HG03520 (cell line): Measurements from ENCODE around the gene NFX1.

ENCODE experiments used
- ATAC-seq: cut with Tn5 transposase; IDR thresholded peaks from one replicate; pipeline ENCODE4 v1.9.1; 2021; ENCODE audit warnings: mild to moderate bottlenecking, moderate library complexity; ENCODE audit not compliant: unreplicated experiment

Gene NFX1

GRCh38 chr9:33290247-33291030, at the start of gene NFX1:
Gene NFX1, plus strand, starts transcription at chr9:33290516. Its CDS starts 57 bp downstream, at chr9:33290573.
- ATAC-seq: peak; percentile 82

GRCh38 chr9:33241298-33241697, 49.0 kb upstream of the NFX1 start:
- no peak for ATAC-seq

- no peak for ATAC-seq
Measured at GRCh38 chr9:33242609-33243134, 47.6 kb upstream of the NFX1 start.

- no peak for ATAC-seq
Measured at GRCh38 chr9:33244137-33244784, 46.1 kb upstream of the NFX1 start.

GRCh38 chr9:33245341-33245740, 45.0 kb upstream of the NFX1 start:
- no peak for ATAC-seq

- no peak for ATAC-seq
Measured at GRCh38 chr9:33246269-33246860, 44.0 kb upstream of the NFX1 start.

- ATAC-seq: no peak
Measured at GRCh38 chr9:33248606-33249005, 41.7 kb upstream of the NFX1 start.

GRCh38 chr9:33249087-33249658, 41.1 kb upstream of the NFX1 start:
- peak; percentile 53 for ATAC-seq

- no peak for ATAC-seq
Measured at GRCh38 chr9:33249983-33250382, 40.3 kb upstream of the NFX1 start.

- no peak for ATAC-seq
Measured at GRCh38 chr9:33250458-33250995, 39.8 kb upstream of the NFX1 start.

GRCh38 chr9:33254211-33254610, 36.1 kb upstream of the NFX1 start:
- ATAC-seq: no peak

- ATAC-seq: no peak
Measured at GRCh38 chr9:33255014-33255413, 35.3 kb upstream of the NFX1 start.

- ATAC-seq: no peak
Measured at GRCh38 chr9:33255471-33255870, 34.8 kb upstream of the NFX1 start.

GRCh38 chr9:33256236-33256635, 34.1 kb upstream of the NFX1 start:
- ATAC-seq: no peak

- no peak for ATAC-seq
Measured at GRCh38 chr9:33257276-33257675, 33.0 kb upstream of the NFX1 start.

GRCh38 chr9:33260372-33260771, 29.9 kb upstream of the NFX1 start:
- no peak for ATAC-seq

GRCh38 chr9:33263131-33264002, 26.9 kb upstream of the NFX1 start:
- ATAC-seq: no peak

- ATAC-seq: peak; percentile 21
Measured at GRCh38 chr9:33264003-33264472, 26.3 kb upstream of the NFX1 start.

- peak; percentile 79 for ATAC-seq
Measured at GRCh38 chr9:33264473-33265177, 25.7 kb upstream of the NFX1 start, which contains the start of the genes BAG1 and CHMP5. Gene BAG1, minus strand, starts transcription at chr9:33264708. Gene CHMP5, plus strand, starts transcription at chr9:33265049. Its CDS starts 30 bp downstream, at chr9:33265079.
